Hematopoietic multipotent progenitor cell treated with erythropoietin and hydrocortisone succinate and interleukin-3 and kit ligand, for 4 days (in vitro differentiated cells): Measurements from ENCODE around the gene SPDYE1.

Source experiments
- DNase-seq: peaks from one replicate; pipeline ENCODE4 v3.0.0-alpha.2; 2015

SPDYE1 gene

DNA sequence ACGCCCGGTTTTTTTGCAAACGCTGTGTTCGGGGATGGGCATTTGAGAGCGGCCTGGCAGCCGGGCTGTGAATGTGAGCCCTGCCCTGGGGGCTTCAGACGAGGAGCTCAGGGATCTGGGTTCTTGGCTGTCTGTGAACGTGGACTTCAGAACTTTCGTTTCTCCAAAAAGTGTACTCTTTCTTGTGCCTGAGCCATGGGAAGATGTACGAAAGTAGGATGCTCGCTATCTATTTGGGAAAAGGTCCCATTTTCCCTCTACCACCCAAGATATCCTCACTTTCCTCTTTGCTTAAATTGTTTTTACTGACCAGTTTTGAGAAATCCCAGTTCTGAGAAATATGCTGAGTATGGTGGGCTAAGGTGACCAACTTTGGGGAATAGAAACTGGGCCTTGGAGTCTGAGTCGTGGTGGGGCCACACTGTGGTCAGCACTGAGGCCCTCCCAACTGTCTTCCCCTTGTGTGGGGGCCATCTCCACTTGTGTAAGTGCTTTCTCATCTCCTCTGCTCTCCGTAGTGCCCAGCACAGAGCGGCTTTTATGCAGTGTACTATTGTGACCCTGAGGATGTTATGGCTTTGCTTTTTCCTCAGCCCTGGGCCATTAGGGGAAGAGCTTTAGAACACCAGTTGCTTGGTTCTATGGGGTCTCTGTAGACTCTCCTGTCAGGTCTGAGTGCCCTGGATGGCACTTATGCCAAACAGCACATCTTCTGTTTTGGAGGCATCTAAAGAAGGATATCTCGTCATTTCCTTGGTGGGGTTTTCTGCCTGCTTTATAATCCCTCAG is 47.7 kb downstream of the SPDYE1 start:
- peak; percentile 80 for DNase-seq

DNA sequence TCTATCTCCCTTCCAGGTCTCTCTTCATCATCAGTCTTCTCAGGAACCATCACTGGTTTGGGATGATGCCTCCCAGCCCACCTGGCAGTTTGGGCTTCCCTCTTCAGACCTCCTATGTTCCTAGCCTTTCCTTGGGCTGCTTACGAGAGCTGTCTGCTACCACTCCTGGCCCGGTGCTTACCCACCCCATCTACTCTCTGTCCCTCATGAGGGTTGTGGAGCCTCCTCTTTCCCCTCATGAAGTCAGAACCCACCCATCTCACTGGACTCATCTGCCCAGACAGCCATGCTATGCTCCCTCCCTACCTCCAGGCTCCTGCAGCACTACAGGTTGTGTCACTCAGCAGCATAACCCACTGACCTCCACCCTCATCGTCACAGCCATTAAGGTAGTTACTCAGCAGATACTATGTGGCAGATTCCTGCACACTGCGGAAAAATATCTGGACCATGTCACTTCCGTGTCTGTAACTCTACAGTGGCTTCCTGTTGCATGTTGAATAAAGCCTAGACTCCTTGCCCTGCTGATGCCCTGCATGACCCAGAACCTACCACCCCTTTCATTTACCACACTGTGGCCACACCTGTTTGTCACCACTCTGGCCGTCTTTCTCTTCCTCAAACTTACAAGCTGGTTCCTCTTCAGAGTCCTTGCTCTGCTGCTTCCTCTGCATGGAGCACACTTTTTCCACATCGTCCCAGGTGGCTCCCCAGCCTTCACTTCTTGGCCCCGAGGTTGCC is 48.8 kb downstream of the SPDYE1 start:
- DNase-seq = peak; percentile 61

DNA sequence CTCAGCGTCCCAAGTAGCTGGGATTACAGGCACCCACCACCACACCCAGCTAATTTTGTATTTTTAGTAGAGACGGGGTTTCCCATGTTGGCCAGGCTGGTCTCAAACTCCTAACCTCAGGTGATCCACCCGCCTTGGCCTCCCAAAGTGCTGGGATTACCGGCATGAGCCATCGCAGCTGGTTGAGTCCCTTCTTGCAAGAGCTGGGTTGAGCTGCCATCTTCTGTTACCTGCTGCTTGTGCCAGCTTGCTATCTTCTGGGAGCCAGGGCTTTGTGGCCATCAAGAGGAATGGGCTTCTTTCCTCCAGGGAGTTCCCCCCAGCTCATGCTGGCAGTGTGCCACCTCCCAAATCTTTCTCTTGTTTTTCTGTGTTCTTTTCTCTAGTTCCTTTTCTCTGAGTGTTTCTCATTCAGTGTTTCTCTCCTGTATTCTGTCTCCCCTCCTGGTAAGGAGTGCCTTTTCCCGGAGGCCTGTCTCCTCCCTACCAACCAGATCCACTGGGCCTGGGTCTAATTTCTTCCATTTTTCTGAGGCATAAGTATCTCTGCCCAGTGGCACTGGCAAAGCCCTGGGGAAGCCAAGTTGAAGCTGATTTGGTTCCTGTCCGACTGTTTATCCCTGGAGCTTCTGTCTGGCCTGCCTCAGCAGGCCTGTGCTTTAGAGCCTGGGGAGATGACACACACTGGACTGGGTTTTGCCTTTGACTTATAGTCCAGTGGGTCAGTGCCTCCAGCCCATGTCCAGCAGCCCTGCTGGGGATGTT is 50.5 kb downstream of the SPDYE1 start:
- no peak for DNase-seq

DNA sequence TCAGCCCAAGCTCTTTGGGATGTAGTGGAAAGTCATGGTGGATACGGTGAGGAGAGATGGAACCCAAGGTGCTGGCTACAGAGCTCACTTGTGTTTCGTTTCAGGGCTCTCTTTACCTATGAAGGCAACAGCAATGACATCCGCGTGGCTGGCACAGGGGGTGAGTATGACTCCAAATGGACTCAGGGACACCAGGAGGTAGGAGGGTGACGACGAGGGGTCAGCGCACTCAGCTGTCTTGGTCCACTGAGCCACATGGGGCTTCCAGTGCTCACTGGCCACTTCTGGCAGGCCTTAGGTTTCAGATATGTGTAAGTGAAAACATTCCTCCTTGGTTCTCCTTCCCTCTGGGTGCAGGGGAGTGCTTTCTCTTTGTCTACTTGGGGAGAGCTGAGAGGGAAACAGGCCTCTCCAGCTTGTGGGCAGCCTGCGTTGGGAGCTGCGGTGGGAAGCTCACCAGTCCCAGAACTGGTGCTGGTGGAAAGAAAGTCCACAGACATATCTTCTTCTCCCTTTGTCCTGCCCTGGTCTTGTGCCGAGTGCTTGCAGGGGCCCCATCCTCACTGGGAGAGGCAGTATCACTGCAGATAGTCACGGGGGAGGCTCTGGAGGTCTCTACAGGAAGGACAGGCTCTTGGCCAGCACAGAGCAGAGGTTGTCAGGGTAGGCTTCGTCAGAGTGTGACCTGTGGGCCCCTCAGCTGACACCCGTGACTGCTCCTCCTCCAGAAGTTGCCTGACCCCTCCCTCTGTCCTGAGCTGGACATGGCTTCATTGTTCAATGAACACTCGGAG is 52.6 kb downstream of the SPDYE1 start:
- no peak for DNase-seq

DNA sequence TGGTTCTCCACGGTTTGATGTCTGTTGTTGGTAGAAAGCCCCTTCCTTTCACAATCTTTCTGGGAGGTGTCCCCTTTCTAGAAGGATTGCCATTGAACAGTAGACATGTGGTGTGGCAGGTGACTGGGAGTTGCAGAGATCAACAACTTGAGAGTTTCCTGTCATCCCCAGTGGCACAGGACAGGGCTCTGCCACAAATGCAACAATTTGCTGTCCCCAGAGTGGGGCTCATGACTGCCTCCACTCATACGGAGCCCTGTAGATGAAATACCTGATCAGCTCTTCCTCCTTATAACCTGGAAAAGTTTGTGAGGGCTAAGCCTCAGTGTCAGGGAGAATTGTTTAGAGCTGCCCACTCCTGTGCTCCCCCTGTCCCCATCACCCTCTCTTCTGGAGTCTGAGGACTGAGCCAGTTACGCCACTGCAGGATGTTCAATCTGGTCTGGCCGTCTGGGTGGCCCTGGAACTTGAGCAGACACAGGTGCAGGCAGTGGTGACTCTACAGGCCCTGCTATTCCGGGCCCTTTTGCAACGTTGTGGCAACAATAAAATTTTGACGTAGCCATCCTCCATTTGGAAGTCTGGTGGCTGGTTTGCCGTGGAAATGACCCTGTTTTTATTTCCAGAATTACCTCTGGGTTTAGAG is 53.3 kb downstream of the SPDYE1 start:
- DNase-seq = no peak

DNA sequence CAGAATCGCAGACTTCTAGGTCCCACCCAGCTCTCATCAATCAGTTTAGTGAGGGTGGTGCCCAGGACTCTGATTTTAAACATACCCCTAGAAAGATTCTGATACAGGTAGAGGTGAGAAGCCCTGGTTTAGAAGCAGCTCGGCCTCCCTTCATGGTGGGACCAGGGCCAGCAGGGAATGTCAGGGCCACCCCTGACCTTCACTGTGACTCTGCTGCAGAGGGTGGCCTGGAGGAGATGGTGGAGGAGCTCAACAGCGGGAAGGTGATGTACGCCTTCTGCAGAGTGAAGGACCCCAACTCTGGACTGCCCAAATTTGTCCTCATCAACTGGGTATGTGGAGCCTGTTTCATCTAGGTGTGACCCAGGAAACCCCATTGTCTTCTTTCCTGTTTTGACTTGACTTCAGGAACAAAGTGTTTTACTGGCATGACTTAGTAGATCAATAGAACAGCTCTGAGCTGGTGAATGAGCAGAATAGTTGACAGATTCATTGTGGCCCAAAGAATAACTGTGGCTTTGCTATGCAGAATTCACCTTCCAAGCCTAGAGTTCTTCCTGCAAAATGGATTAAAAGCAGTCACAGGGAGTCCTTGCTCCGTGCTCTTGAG is 54.0 kb downstream of the SPDYE1 start:
- no peak for DNase-seq

DNA sequence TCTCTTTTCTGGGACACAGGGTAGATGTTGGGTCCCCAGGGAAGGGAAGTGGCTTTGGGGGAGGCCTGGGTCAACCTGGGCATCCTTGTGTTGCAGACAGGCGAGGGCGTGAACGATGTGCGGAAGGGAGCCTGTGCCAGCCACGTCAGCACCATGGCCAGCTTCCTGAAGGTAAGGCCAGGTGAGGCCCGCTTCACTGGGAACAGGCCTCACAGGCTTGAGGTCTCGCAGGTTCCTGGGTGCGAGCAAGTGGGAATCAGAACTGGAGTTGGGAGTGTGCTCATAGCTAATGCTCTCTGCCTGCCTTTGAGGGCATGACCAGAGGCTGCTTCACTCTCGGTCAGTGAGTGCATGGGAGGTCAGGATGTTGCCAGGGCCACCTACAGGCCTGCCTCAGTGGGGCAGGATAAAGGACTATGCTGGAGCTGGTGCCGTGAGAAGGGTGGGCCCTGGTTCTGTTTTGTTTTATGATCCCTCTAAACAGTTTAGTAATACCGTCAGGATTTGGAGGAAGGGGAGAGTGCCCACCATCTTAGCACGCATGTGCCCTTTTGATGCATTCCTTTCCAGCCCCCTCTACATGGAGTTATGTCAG is 55.2 kb downstream of the SPDYE1 start:
- no peak for DNase-seq

DNA sequence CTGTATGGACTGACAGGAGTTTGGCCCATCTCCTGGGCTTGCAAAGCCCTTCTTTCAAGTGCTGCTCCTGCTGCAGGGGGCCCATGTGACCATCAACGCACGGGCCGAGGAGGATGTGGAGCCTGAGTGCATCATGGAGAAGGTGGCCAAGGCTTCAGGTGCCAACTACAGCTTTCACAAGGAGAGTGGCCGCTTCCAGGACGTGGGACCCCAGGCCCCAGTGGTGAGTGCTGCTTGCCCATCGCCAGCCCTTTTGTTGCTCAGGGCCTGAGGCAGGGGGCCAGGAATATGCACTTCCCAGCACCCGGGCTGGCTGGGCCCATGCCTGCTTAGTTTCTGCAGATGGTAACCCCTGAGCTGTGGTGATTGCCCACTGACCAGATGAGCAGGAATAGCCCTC is 59.0 kb downstream of the SPDYE1 start:
- DNase-seq = no peak

DNA sequence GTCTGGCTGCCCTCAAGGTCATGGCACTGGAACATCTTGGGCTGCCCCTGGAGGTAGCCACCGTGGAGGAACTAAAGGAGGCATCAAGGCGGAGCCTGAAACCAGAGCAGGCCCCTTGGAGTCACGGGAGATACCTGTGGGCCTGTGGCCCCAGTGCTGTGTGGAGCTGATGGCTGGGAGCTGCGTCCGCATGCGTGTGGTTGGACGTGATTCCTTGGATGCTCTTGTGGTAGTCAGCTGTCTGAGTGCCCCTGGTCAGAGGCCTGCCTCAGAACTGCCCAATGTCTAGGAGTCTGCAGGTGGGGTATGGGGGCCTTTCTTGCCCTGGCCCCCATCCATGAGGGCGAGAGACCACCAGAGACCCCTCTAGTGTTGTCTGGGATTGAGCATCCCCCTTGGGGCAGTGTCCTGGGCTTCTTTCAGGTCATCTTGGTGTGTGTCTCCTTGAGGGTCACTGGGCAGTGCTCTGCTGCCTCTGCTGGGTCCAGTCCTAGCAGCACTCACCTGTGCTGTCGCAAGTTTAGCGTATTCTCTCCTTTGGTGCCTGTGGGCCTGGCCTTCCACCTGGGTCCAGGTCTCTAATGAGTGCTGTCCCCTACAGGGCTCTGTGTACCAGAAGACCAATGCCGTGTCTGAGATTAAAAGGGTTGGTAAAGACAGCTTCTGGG is 59.6 kb downstream of the SPDYE1 start:
- no peak for DNase-seq

DNA sequence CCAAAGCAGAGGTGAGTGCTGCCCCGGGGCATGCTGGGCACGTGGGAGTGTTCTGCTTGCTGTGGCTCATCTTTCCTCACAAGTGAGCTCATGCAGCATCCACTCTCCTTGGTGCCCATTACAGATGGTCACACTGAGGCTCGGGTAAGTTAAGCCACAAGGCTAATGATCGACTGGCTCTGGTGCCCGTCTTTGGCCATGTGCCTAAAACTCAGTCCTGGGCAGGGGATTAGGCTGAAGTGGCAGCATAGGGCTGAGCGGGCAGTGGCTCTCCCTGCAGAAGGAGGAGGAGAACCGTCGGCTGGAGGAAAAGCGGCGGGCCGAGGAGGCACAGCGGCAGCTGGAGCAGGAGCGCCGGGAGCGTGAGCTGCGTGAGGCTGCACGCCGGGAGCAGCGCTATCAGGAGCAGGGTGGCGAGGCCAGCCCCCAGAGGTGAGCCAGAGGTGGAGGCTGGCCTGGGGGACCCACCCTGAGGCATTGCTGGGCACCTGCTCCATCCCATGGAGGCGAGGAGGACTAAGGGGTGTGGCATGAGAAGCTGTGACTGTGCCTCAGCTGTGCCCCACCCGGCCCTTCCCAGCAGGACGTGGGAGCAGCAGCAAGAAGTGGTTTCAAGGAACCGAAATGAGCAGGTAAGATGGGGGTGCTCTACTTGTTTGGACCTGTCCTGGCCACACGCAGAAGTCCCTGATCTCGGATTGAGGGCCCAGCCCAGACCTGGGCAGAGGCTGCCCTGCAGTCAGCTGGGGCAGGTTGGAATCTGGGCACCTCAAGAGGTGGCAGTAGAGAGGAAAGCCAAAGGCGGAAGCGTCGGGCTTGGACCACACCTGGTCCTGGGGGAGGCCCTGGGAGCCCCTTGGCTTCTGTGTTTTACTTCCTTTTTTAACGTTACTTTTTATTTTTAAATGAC is 60.4 kb downstream of the SPDYE1 start:
- DNase-seq = no peak

DNA sequence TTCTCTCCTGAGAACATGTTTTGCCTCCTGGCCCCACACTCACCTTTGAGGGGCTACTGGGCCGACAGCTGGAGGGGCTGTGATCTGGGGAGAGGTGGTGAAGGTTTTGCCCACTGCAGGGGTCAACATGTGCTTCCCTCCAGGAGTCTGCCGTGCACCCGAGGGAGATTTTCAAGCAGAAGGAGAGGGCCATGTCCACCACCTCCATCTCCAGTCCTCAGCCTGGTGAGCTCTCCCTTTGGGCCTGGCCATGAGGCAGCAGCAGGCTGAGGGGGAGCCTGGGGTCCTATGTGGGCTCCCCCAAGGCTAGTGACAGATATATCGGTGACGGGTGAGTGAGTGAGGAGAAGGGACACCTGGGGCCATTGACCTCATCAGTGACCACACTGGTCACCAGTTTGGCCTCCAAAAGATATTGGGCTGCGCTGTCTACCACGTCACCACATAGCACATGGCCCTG is 61.1 kb downstream of the SPDYE1 start:
- no peak for DNase-seq

DNA sequence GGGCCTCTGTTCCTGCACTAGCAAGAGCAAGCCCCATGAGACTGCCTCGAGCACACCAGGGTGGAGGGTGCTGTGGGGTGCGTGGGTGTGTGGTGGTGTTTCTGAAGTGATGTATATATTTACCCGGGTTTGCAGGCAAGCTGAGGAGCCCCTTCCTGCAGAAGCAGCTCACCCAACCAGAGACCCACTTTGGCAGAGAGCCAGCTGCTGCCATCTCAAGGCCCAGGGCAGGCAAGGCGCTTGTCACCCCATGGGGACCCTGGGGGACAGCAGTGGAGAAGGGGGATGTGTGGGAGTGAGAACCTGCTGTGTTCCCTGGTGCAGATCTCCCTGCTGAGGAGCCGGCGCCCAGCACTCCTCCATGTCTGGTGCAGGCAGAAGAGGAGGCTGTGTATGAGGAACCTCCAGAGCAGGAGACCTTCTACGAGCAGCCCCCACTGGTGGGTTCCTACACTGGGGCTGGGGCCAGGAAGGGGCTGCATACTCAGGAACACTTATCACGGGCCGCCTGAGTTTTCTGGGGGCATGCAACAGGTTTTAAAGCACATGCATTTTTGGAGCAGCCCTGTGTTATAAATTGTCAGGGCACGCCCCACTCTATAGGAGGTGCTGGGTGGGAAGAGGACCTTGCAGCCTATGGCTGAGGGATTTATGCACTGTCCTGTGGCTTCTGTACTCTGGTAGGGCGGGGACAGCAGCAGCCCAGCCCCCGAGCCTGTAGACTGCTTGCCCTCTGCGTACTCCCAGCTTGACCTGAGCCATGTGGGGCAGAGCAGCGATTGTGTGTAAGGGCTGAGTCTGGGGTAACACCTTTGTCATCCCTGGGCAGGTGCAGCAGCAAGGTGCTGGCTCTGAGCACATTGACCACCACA is 61.8 kb downstream of the SPDYE1 start:
- no peak for DNase-seq
